Thyroid gland (tissue), 4 donors: ENCODE data around the gene STT3B.

Experiments used
- CTCF ChIP-seq, 6 experiments: fragments of 200-600 bp in 3 of 6; fragments of 450-650 bp in 3 of 6; sonication (generic) in 3 of 6; IDR thresholded peaks; one replicate each; pipeline ENCODE4 v1.5.1; 2016 to 2019; ENCODE audit warnings: antibody characterized with exemption in 6 of 6, mild to moderate bottlenecking in 2 of 6, inconsistent platforms in 1 of 6, moderate library complexity in 1 of 6
- POLR2A ChIP-seq, 2 donors: fragments of 450-650 bp; IDR thresholded peaks; one replicate each; pipeline ENCODE4 v1.6.1; 2017; ENCODE audit warnings: antibody characterized with exemption in 2 of 2, mild to moderate bottlenecking in 2 of 2, moderate library complexity in 1 of 2

- TF ChIP-seq CTCF (IDR thresholded peaks at IDR 0.05): no peak
- no peak for TF ChIP-seq POLR2A (IDR thresholded peaks at IDR 0.05)
Measured at GRCh38 chr3:31636049-31636448, 103.3 kb downstream of the STT3B start.
